Trophoblast cell (in vitro differentiated cells and primary cell): Measurements from ENCODE around the gene RNF11.
"Not testable (repeated sequence)": the region's sequence is repeated elsewhere in the genome, so short reads cannot be mapped to it uniquely, and the experiment has no call there.

ENCODE experiments used
- DNase-seq, 2 donors: peaks; one replicate each; pipeline ENCODE4 v3.0.0-alpha.2; 2016
- H2AFZ ChIP-seq: 2 replicates; pipeline ENCODE4 v1.6.1; 2013; ENCODE audit warnings: low read length, moderate library complexity, mild to moderate bottlenecking; ENCODE audit not compliant: insufficient read depth, poor library complexity
- H2AK5ac ChIP-seq: 2 replicates; pipeline ENCODE4 v1.6.1; 2013; ENCODE audit warnings: mild to moderate bottlenecking, low read length
- H2BK120ac ChIP-seq: 2 replicates; pipeline ENCODE4 v1.6.1; 2013; ENCODE audit warnings: low read length, mild to moderate bottlenecking, moderate library complexity; ENCODE audit not compliant: insufficient read depth, poor library complexity
- H2BK12ac ChIP-seq: 2 replicates; pipeline ENCODE4 v1.6.1; 2013; ENCODE audit warnings: mild to moderate bottlenecking, low read length, moderate library complexity
- H2BK5ac ChIP-seq: 2 replicates; pipeline ENCODE4 v1.6.1; 2013; ENCODE audit warnings: low read length, low read depth, moderate library complexity, mild to moderate bottlenecking; ENCODE audit not compliant: poor library complexity
- H3K14ac ChIP-seq: 2 replicates; pipeline ENCODE4 v1.6.1; 2013; ENCODE audit warnings: mild to moderate bottlenecking, low read length
- H3K18ac ChIP-seq: 2 replicates; pipeline ENCODE4 v1.6.1; 2013; ENCODE audit warnings: mild to moderate bottlenecking, low read length
- H3K23ac ChIP-seq: 2 replicates; pipeline ENCODE4 v1.6.1; 2013; ENCODE audit warnings: low read length
- H3K27ac ChIP-seq: 2 replicates; pipeline ENCODE4 v1.5.1; 2013; ENCODE audit warnings: low read depth, mild to moderate bottlenecking, inconsistent platforms, low read length, moderate library complexity
- H3K27me3 ChIP-seq: 2 replicates; pipeline ENCODE4 v1.6.1; 2013; ENCODE audit warnings: inconsistent platforms, mild to moderate bottlenecking, low read length, moderate library complexity; ENCODE audit not compliant: insufficient read depth
- H3K36me3 ChIP-seq, 2 experiments: 1 replicate in 1 of 2; 2 replicates in 1 of 2; pipeline ENCODE4 v1.6.1; 2013; ENCODE audit warnings: low read length in 2 of 2, mild to moderate bottlenecking in 2 of 2, moderate library complexity in 1 of 2; ENCODE audit not compliant: insufficient read depth in 2 of 2, control insufficient read depth in 1 of 2
- H3K4ac ChIP-seq: 2 replicates; pipeline ENCODE4 v1.6.1; 2013; ENCODE audit warnings: low read depth, mild to moderate bottlenecking, low read length, moderate library complexity
- H3K4me1 ChIP-seq, 2 experiments: 1 replicate in 1 of 2; 2 replicates in 1 of 2; pipeline ENCODE4 v1.6.1; 2013; ENCODE audit warnings: low read length in 2 of 2, mild to moderate bottlenecking in 2 of 2, moderate library complexity in 1 of 2; ENCODE audit not compliant: insufficient read depth in 2 of 2, control insufficient read depth in 1 of 2
- H3K4me2 ChIP-seq: 2 replicates; pipeline ENCODE4 v1.6.1; 2013; ENCODE audit warnings: inconsistent platforms, mild to moderate bottlenecking, low read length, moderate library complexity
- H3K4me3 ChIP-seq: 2 replicates; pipeline ENCODE4 v1.5.1; 2013; ENCODE audit warnings: mild to moderate bottlenecking, low read depth, low read length, inconsistent platforms
- H3K79me1 ChIP-seq: one replicate; pipeline ENCODE4 v1.6.1; 2013; ENCODE audit warnings: low read length
- H3K79me2 ChIP-seq: 2 replicates; pipeline ENCODE4 v1.6.1; 2013; ENCODE audit warnings: low read length, mild to moderate bottlenecking; ENCODE audit not compliant: control insufficient read depth, insufficient read depth, poor library complexity
- H3K9ac ChIP-seq: 2 replicates; pipeline ENCODE4 v1.6.1; 2013; ENCODE audit warnings: mild to moderate bottlenecking, low read length
- H3K9me3 ChIP-seq: 2 replicates; pipeline ENCODE4 v1.6.1; 2013; ENCODE audit warnings: low read depth, mild to moderate bottlenecking, control low read depth, inconsistent platforms, low read length; ENCODE audit not compliant: insufficient read depth
- H4K12ac ChIP-seq: 2 replicates; pipeline ENCODE4 v1.6.1; 2013; ENCODE audit warnings: low read depth, mild to moderate bottlenecking, low read length, moderate library complexity
- H4K8ac ChIP-seq: 2 replicates; pipeline ENCODE4 v1.6.1; 2013; ENCODE audit warnings: low read depth, mild to moderate bottlenecking, low read length, moderate library complexity
- H4K91ac ChIP-seq: one replicate; pipeline ENCODE4 v1.6.1; 2013; ENCODE audit warnings: low read depth, mild to moderate bottlenecking, low read length, moderate library complexity
- WGBS: extraction: QIAGEN DNeasy Blood & Tissue Kit; methylation state at CpG from one replicate; pipeline ENCODE4 v1.1.7; 2013; ENCODE audit warnings: missing lambda C conversion rate; ENCODE audit not compliant: insufficient read length, insufficient coverage; ENCODE audit errors: extremely low coverage; 5-methylcytosine and 5-hydroxymethylcytosine counted together

RNF11 gene

GRCh38 chr1:51250729-51251128, 14.7 kb downstream of the RNF11 start:
- not testable (repeated sequence) for H4K12ac ChIP-seq, H3K79me2 ChIP-seq, H3K36me3 ChIP-seq, H4K91ac ChIP-seq, H3K4me2 ChIP-seq, H3K9me3 ChIP-seq, H3K27ac ChIP-seq, H2AK5ac ChIP-seq, H2BK120ac ChIP-seq, H3K23ac ChIP-seq, H2AFZ ChIP-seq, H3K27me3 ChIP-seq, H3K4me1 ChIP-seq, H4K8ac ChIP-seq, H3K4me3 ChIP-seq, DNase-seq, H3K79me1 ChIP-seq, H2BK12ac ChIP-seq, H3K14ac ChIP-seq, H2BK5ac ChIP-seq, H3K9ac ChIP-seq
- Histone ChIP-seq H3K18ac (peak overlapping the region; percentile 45), H3K4ac (peak overlapping the region; percentile 91)
- WGBS: no CpG with 5 or more reads among the region's 14 CpGs

- no CpG with 5 or more reads among the region's 20 CpGs for WGBS
- H3K14ac ChIP-seq, H3K4me3 ChIP-seq, H4K12ac ChIP-seq, H3K18ac ChIP-seq, H3K79me2 ChIP-seq, DNase-seq, H2BK5ac ChIP-seq, H3K9me3 ChIP-seq, H2BK120ac ChIP-seq, H2AFZ ChIP-seq, H3K79me1 ChIP-seq, H3K27ac ChIP-seq, H3K4ac ChIP-seq, H4K8ac ChIP-seq, H3K27me3 ChIP-seq, H3K9ac ChIP-seq, H3K4me1 ChIP-seq, H3K36me3 ChIP-seq, H2BK12ac ChIP-seq, H3K4me2 ChIP-seq, H2AK5ac ChIP-seq, H3K23ac ChIP-seq, H4K91ac ChIP-seq: not testable (repeated sequence)
These were observed 15.1 kb downstream of the RNF11 start for GRCh38 chr1:51251165-51251564.

GRCh38 chr1:51252366-51252765, 16.3 kb downstream of the RNF11 start:
- Histone ChIP-seq H4K12ac (no peak overlapping the region), H3K36me3 (peaks cover 3% of the 10 kb centered on the region in 2 experiments), H2BK12ac (no peak overlapping the region), H2BK5ac (no peak overlapping the region), H2BK120ac (no peak overlapping the region), H3K4me2 (no peak overlapping the region), H3K4me3 (no peak overlapping the region), H3K4me1 (no peaks in the 10 kb centered on the region), H3K18ac (no peak overlapping the region), H3K9ac (no peak overlapping the region), H3K23ac (no peak overlapping the region), H2AK5ac (no peak overlapping the region), H3K27me3 (no peaks in the 10 kb centered on the region), H4K8ac (no peak overlapping the region), H3K27ac (no peak overlapping the region), H3K14ac (no peak overlapping the region), H3K79me1 (no peaks in the 10 kb centered on the region), H4K91ac (no peak overlapping the region), H3K4ac (peak overlapping the region; percentile 55), H3K9me3 (no peaks in the 10 kb centered on the region), H2AFZ (no peak overlapping the region), H3K79me2 (peaks cover 6% of the 10 kb centered on the region)
- DNase-seq: no peak
- no CpG with 5 or more reads among the region's 6 CpGs for WGBS

- no peaks in the 10 kb centered on the region for H3K79me1 ChIP-seq
- no peaks in the 10 kb centered on the region for H3K4me1 ChIP-seq
- H3K79me2 ChIP-seq: peaks cover 6% of the 10 kb centered on the region
- H2BK12ac ChIP-seq: no peak overlapping the region
- no peak overlapping the region for H3K18ac ChIP-seq
- no peak overlapping the region for H4K8ac ChIP-seq
- no CpG with 5 or more reads among the region's 5 CpGs for WGBS
- no peak overlapping the region for H2AK5ac ChIP-seq
- H3K4me3 ChIP-seq: no peak overlapping the region
- H2BK120ac ChIP-seq: no peak overlapping the region
- no peak overlapping the region for H4K91ac ChIP-seq
- no peak overlapping the region for H3K4me2 ChIP-seq
- peaks cover 3% of the 10 kb centered on the region in 2 experiments for H3K36me3 ChIP-seq
- H3K23ac ChIP-seq: no peak overlapping the region
- H3K27ac ChIP-seq: no peak overlapping the region
- no peak overlapping the region for H2AFZ ChIP-seq
- no peak overlapping the region for H4K12ac ChIP-seq
- H3K4ac ChIP-seq: no peak overlapping the region
- no peak for DNase-seq
- no peaks in the 10 kb centered on the region for H3K27me3 ChIP-seq
- no peak overlapping the region for H3K14ac ChIP-seq
- H3K9me3 ChIP-seq: no peaks in the 10 kb centered on the region
- no peak overlapping the region for H3K9ac ChIP-seq
- H2BK5ac ChIP-seq: no peak overlapping the region
These were observed 17.6 kb downstream of the RNF11 start for GRCh38 chr1:51253691-51254090.
